HG03354 (cell line): ENCODE results near the gene CBLC.
A peak's percentile ranks its signal among the peaks of the same experiment; 100 is the strongest.
"Not testable (repeated sequence)": the region's sequence is repeated elsewhere in the genome, so short reads cannot be mapped to it uniquely, and the experiment has no call there.

ENCODE experiments used
- ATAC-seq: cut with Tn5 transposase; IDR thresholded peaks from one replicate; pipeline ENCODE4 v1.9.1; 2021; ENCODE audit warnings: mild to moderate bottlenecking; ENCODE audit not compliant: unreplicated experiment, poor library complexity, severe bottlenecking

Gene CBLC

GRCh38 chr19:44759083-44759804, 18.4 kb upstream of the CBLC start:
- no peak for ATAC-seq

GRCh38 chr19:44762038-44762437, 15.7 kb upstream of the CBLC start:
- ATAC-seq: no peak

GRCh38 chr19:44765033-44765948, 12.4 kb upstream of the CBLC start:
- no peak for ATAC-seq

- no peak for ATAC-seq
Measured at GRCh38 chr19:44765949-44766335, 11.7 kb upstream of the CBLC start.

GRCh38 chr19:44767295-44768180, 10.2 kb upstream of the CBLC start:
- no peak for ATAC-seq

GRCh38 chr19:44770550-44771257, 7.0 kb upstream of the CBLC start:
- ATAC-seq: peak; percentile 94

GRCh38 chr19:44772144-44772543, 5.5 kb upstream of the CBLC start:
- ATAC-seq: not testable (repeated sequence)

GRCh38 chr19:44772959-44773358, 4.7 kb upstream of the CBLC start:
- no peak for ATAC-seq

- no peak for ATAC-seq
Measured at GRCh38 chr19:44775676-44776240, 1.9 kb upstream of the CBLC start.

GRCh38 chr19:44776402-44777096, 1.1 kb upstream of the CBLC start:
- ATAC-seq: no peak

- ATAC-seq: no peak
Measured at GRCh38 chr19:44779150-44779549, 1.5 kb downstream of the CBLC start.

GRCh38 chr19:44781694-44782093, 4.0 kb downstream of the CBLC start:
- not testable (repeated sequence) for ATAC-seq

- ATAC-seq: no peak
Measured at GRCh38 chr19:44782729-44783128, 5.0 kb downstream of the CBLC start.

- no peak for ATAC-seq
Measured at GRCh38 chr19:44783545-44783944, 5.9 kb downstream of the CBLC start.

- ATAC-seq: no peak
Measured at GRCh38 chr19:44785271-44785670, 7.6 kb downstream of the CBLC start.

GRCh38 chr19:44785993-44786392, 8.3 kb downstream of the CBLC start:
- ATAC-seq: no peak

- no peak for ATAC-seq
Measured at GRCh38 chr19:44788971-44789370, 11.3 kb downstream of the CBLC start.

GRCh38 chr19:44789943-44790483, 12.3 kb downstream of the CBLC start:
- no peak for ATAC-seq
